GM19193 (cell line): ENCODE measurements around the gene ZNF469.

Source experiments
- POLR2A ChIP-seq: IDR thresholded peaks from 4 replicates; pipeline ENCODE4 v1.6.1; 2011; ENCODE audit not compliant: insufficient read depth, insufficient read length; ENCODE audit errors: extremely low read depth

Gene ZNF469

GRCh38 chr16:88366032-88366703 lies 16.6 kb upstream of the ZNF469 start:
- no peak for TF ChIP-seq POLR2A

GRCh38 chr16:88366704-88367047 lies 16.1 kb upstream of the ZNF469 start:
- TF ChIP-seq POLR2A = no peak

- no peak for TF ChIP-seq POLR2A
Observed at GRCh38 chr16:88367560-88367959, 15.2 kb upstream of the ZNF469 start.

- no peak for TF ChIP-seq POLR2A
Observed at GRCh38 chr16:88368036-88368435, 14.7 kb upstream of the ZNF469 start.

- TF ChIP-seq POLR2A = no peak
Observed at GRCh38 chr16:88368994-88369393, 13.8 kb upstream of the ZNF469 start.

GRCh38 chr16:88369447-88370008 lies 13.2 kb upstream of the ZNF469 start:
- TF ChIP-seq POLR2A = no peak

- no peak for TF ChIP-seq POLR2A
Observed at GRCh38 chr16:88370365-88370764, 12.4 kb upstream of the ZNF469 start.

- TF ChIP-seq POLR2A = no peak
Observed at GRCh38 chr16:88372522-88372921, 10.2 kb upstream of the ZNF469 start.

- TF ChIP-seq POLR2A = no peak
Observed at GRCh38 chr16:88373211-88373610, 9.5 kb upstream of the ZNF469 start.

- TF ChIP-seq POLR2A = no peak
Observed at GRCh38 chr16:88373927-88374492, 8.7 kb upstream of the ZNF469 start.

- no peak for TF ChIP-seq POLR2A
Observed at GRCh38 chr16:88374736-88375135, 8.0 kb upstream of the ZNF469 start.

GRCh38 chr16:88375236-88375975 lies 7.4 kb upstream of the ZNF469 start:
- no peak for TF ChIP-seq POLR2A

- TF ChIP-seq POLR2A = no peak
Observed at GRCh38 chr16:88375996-88376834, 6.5 kb upstream of the ZNF469 start.

GRCh38 chr16:88376835-88377726 lies 5.7 kb upstream of the ZNF469 start:
- no peak for TF ChIP-seq POLR2A
